GM19351 (cell line): ENCODE data around the gene ATMIN.
A peak's percentile ranks its signal among the peaks of the same experiment; 100 is the strongest.

Experiments
- ATAC-seq: cut with Tn5 transposase; IDR thresholded peaks from one replicate; pipeline ENCODE4 v1.9.1; 2021; ENCODE audit warnings: mild to moderate bottlenecking, moderate library complexity; ENCODE audit not compliant: unreplicated experiment

The ATMIN gene

GRCh38 chr16:81066681-81067080 lies 31.0 kb downstream of the ATMIN start:
- no peak for ATAC-seq

DNA sequence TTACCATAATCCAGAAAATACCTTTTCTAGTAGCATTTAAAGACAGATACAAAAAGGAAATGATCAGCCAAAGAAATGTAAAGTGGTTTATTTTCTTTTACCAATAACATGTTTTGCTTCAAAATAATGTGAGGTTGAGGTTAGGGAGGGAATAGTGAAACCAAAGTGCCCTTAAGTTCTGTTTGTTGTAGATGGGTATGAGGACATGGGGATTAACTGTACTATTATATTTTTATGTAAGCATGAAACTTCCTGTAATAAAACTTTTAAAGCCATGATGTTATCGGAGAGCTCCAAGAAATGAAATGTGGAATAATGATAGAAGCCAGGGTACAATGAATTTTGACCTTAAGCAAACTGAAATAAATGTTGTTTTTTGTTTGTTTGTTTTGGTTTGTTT lies 31.5 kb downstream of the ATMIN start:
- no peak for ATAC-seq

- no peak for ATAC-seq
Observed at GRCh38 chr16:81069063-81069462, 33.4 kb downstream of the ATMIN start.

GRCh38 chr16:81070979-81071378 lies 35.3 kb downstream of the ATMIN start:
- no peak for ATAC-seq

- no peak for ATAC-seq
Observed at GRCh38 chr16:81071805-81072204, 36.2 kb downstream of the ATMIN start.

GRCh38 chr16:81073560-81074330 lies 38.1 kb downstream of the ATMIN start:
- ATAC-seq = no peak

GRCh38 chr16:81076566-81077075 lies 41.0 kb downstream of the ATMIN start:
- peak; percentile 77 for ATAC-seq

DNA sequence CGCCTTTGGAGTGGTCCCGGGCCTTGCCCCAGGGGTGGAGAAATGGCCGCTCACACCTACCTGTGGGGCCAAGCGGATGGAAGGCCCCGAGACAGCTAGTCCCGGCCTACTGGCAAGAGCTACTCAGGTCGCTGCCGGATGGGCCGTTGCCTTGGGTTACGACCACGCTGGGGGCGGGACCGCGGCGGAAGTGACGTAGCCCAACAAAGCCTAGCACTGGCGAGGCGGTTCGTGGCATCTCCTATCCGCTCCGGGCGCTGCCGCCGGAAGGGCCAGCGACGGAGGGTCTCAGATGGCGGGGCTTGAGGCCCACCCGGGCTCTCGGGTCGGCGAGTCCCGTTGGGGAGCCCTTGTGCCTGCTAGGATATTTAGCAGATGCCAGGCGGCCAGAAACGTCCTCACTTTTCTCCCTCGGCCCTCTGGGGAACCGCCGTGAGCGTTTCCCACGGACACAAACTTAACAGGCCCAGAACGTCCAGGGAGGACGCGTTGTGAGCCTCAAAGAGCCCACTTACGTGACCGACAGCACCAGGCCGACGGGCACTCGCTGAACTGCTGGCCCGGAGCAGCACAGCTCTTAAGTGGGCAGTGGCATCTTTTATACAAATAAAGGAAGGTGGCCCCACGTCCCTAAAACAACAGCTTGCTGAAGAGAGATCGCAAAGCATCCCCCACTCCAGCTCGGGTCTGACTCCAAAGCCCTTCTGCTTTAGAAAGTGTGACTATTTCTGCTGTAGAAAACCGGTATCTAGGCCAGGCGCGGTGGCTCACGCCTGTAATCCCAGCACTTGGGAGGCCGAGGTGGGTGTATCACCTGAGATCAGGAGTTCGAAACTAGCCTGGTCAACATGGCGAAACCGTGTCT lies 41.7 kb downstream of the ATMIN start, which contains the start of gene C16orf46:
TSS of gene C16orf46 (minus strand) at position 163 of the 865 bp plus-strand sequence. CDS start 13,283 bp downstream, outside the sequence.
- peak; percentile 93 for ATAC-seq

DNA sequence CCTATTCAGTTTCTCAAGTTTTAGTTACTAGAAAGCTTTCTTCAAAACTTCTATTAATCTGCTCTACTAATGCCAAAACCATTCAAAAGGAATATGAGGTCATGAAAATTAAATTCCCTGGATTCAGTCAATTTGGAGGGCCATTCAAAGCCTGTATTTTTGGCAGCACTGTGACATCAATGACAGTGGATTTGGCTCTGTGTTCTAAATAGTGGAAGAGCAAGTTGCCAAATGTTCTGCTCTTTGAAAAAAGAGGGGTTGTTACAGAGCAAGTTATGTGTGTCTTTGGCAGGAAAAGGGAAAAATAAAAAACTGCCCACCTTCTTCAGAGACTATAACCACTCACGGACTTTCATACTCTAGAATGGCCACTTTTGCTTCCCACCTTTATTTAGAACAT lies 44.6 kb downstream of the ATMIN start:
- ATAC-seq = no peak

GRCh38 chr16:81081014-81081413 lies 45.4 kb downstream of the ATMIN start:
- ATAC-seq = no peak

DNA sequence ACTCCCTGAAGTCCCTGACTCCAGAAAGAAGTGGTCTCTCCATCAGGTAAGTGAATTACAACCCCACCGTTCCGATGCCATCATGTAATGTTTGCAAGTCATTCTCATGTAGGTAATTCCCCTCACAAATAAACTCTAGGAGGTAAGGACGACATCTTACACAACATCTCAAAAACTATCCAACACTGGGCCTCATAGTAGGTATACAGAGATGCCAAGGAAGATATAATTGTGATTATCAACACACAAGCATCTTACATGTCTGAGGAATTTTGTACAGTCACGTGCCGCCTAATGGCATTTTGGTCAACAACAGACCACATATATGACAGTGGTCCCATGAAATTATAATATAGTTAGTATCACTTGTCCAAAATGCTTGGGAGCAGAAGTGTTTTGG lies 53.2 kb downstream of the ATMIN start:
- ATAC-seq = no peak

GRCh38 chr16:81094771-81095251 lies 59.2 kb downstream of the ATMIN start:
- no peak for ATAC-seq

DNA sequence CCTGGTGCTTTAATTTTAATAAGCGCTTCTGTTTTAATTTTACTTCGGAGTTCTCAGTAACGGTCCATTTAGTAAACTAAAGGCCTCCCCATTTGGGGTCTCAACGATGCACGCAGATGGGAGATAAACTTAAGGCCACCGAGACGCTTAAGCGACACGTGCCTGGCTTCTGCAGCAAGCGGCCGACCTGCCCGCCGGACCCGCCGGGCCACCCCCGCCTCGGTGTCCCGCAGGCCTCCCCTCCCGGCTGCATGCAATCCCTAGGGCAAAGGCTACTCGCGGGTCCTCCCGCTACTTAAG lies 60.0 kb downstream of the ATMIN start:
- peak; percentile 9 for ATAC-seq

DNA sequence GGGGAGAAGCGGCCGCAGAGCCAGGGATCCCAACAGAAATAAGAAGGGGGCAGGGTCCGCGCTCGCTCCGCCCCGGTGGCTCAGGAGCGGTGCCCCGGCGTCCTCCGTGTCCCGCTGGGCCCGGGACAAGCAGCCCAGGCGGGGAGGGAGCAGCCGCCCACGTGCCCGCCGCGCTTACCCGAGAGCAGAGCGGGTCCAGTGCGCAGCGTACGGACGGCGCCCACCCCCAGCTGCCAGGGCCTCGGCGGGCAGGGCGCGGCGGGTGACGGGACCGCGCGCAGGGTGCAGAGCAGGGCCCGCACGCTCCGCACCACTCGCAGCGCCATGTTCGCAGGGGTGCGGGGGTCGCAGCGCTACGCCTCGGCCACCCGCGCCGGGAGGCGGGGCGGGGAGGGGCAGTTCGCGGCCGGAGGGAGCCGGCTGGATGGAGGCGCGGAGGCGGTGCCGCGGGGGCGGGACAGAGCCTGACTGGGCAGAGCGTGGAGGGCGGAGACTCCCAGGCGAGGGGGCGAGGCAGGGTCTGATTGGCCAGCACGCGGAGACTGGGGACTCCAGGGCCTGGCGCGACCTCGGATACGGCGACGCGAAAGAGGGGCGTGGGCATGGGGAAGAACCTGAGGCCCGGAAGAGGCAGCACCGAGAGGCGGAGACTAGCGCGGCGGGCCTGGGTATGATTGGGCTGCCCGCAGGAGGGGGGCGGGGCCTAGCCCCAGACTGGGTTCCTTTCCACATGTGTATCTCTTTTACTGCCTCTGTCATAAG lies 60.5 kb downstream of the ATMIN start, which contains the start of gene GCSH:
TSS of gene GCSH (minus strand) at position 443 of the 762 bp plus-strand sequence. CDS start at position 326, 117 bp downstream.
- peak; percentile 96 for ATAC-seq

GRCh38 chr16:81096715-81097208 lies 61.1 kb downstream of the ATMIN start:
- ATAC-seq = no peak
